PC-3 (cell line): ENCODE measurements around the gene POLD4.

Experiments used
- CTCF ChIP-seq: fragments of 300-600 bp; sonication (generic); conservative IDR thresholded peaks from 2 replicates; pipeline ENCODE4 v1.5.1; 2017; ENCODE audit warnings: antibody characterized with exemption, low read depth, mild to moderate bottlenecking, low read length
- EZH2 ChIP-seq: fragments of 300-600 bp; sonication (generic); IDR thresholded peaks from one replicate; pipeline ENCODE4 v1.6.1; 2017; ENCODE audit warnings: antibody characterized with exemption, mild to moderate bottlenecking, low read length; ENCODE audit not compliant: unreplicated experiment
- EZH2phosphoT487 ChIP-seq: fragments of 300-600 bp; sonication (generic); IDR thresholded peaks from 2 replicates; pipeline ENCODE4 v1.6.1; 2018; ENCODE audit warnings: mild to moderate bottlenecking, antibody characterized with exemption, low read length, borderline replicate concordance

GRCh38 chr11:67306769-67307544, 46.4 kb downstream of the POLD4 start:
- TF ChIP-seq CTCF (no peak), EZH2phosphoT487 (no peak), EZH2 (no peak)
